NCI-H1105 treated with DMSO at 0.1 percent for 48 hours (cell line): ENCODE measurements around the gene VIM.
A peak's percentile ranks its signal among the peaks of the same experiment; 100 is the strongest.

Experiments
- DNase-seq: peaks from one replicate; lab custom pipeline; 2025; lab: John Stamatoyannopoulos, UW

VIM gene

GRCh38 chr10:17209881-17210280, 18.2 kb upstream of the VIM start:
- no peak for DNase-seq

- no peak for DNase-seq
These were observed 17.7 kb upstream of the VIM start for GRCh38 chr10:17210361-17210760.

GRCh38 chr10:17212802-17213221, 15.2 kb upstream of the VIM start:
- DNase-seq = no peak

- no peak for DNase-seq
These were observed 14.2 kb upstream of the VIM start for GRCh38 chr10:17213646-17214349.

GRCh38 chr10:17214526-17214925, 13.5 kb upstream of the VIM start:
- no peak for DNase-seq

- DNase-seq = no peak
These were observed 12.9 kb upstream of the VIM start for GRCh38 chr10:17214971-17215781.

- DNase-seq = no peak
These were observed 12.3 kb upstream of the VIM start for GRCh38 chr10:17215782-17216122.

- no peak for DNase-seq
These were observed 11.7 kb upstream of the VIM start for GRCh38 chr10:17216217-17216900.

- no peak for DNase-seq
These were observed 11.1 kb upstream of the VIM start for GRCh38 chr10:17216901-17217395.

- no peak for DNase-seq
These were observed 10.3 kb upstream of the VIM start for GRCh38 chr10:17217631-17218232.

- DNase-seq = no peak
These were observed 9.0 kb upstream of the VIM start for GRCh38 chr10:17219024-17219423.

- DNase-seq = no peak
These were observed 7.4 kb upstream of the VIM start for GRCh38 chr10:17220652-17221100.

GRCh38 chr10:17222329-17222728, 5.7 kb upstream of the VIM start:
- no peak for DNase-seq

- DNase-seq = no peak
These were observed 2.2 kb upstream of the VIM start for GRCh38 chr10:17225808-17226207.

GRCh38 chr10:17226891-17227303, 1.1 kb upstream of the VIM start:
- no peak for DNase-seq

- no peak for DNase-seq
These were observed 512 bp upstream of the VIM start for GRCh38 chr10:17227367-17228090.

- DNase-seq = no peak
These were observed 1.1 kb downstream of the VIM start for GRCh38 chr10:17229016-17229716.

GRCh38 chr10:17229717-17229966, 1.6 kb downstream of the VIM start:
- no peak for DNase-seq

GRCh38 chr10:17229967-17230682, 2.1 kb downstream of the VIM start:
- DNase-seq = peak; percentile 59

- DNase-seq = no peak
These were observed 3.7 kb downstream of the VIM start for GRCh38 chr10:17231788-17232187.
